Measurements from ENCODE around the gene B4GALT2. TPM values are rescaled to one million over a fixed set of nuclear protein-coding genes. Genes with fewer than 3 reads are reported as not detected.

B4GALT2 gene
- total and polyA plus RNA-seq, 2 of the 4 experiments (the other 2 are of a cell fraction): 52.3 to 60.8 TPM

- Histone ChIP-seq H2BK15ac (ENCODE audit: low read depth, low read length) (no peak overlapping the region), H4K8ac (ENCODE audit: low read depth in 2 of 2, low read length in 2 of 2) (no peak overlapping the region), H3K9me1 (ENCODE audit: insufficient read depth, low read length) (no peaks in the 10 kb centered on the region), H3K4me2 (ENCODE audit: low read depth, low read length) (no peak overlapping the region), H2AK5ac (ENCODE audit: low read depth, low read length) (no peak overlapping the region), H2BK5ac (ENCODE audit: low read depth, low read length, poor library complexity, severe bottlenecking) (no peak overlapping the region), H3K4me3 (ENCODE audit: insufficient read depth, low read depth, low read length) (no peak overlapping the region), H3K36me3 (ENCODE audit: control insufficient read depth, insufficient read depth, low read length) (peaks cover 5% of the 10 kb centered on the region; the same call in 1 of the 2 replicates), H3K18ac (ENCODE audit: low read depth, low read length) (no peak overlapping the region), H2AFZ (replicated peaks; ENCODE audit: low read length, poor library complexity) (no peak overlapping the region), H4K20me1 (ENCODE audit: insufficient read depth, low read length) (no peaks in the 10 kb centered on the region), H3K9me3 (ENCODE audit: control insufficient read depth, insufficient read depth, low read length) (no peaks in the 10 kb centered on the region), H3K79me1 (ENCODE audit: low read depth in 1 of 2, low read length in 2 of 2) (no peaks in the 10 kb centered on the region), H2AK9ac (replicated peaks; ENCODE audit: low read depth, low read length, poor library complexity) (no peak overlapping the region), H3K56ac (ENCODE audit: extremely low read depth, insufficient read depth, low read length) (no peak overlapping the region), H3K4me1 (ENCODE audit: control insufficient read depth, insufficient read depth, low read length) (no peaks in the 10 kb centered on the region), H3K4ac (ENCODE audit: low read depth, low read length) (no peak overlapping the region), H3K23ac (ENCODE audit: low read depth, low read length) (no peak overlapping the region), H2BK20ac (ENCODE audit: low read depth, low read length) (no peak overlapping the region), H2BK120ac (ENCODE audit: low read depth, low read length) (no peak overlapping the region), H3K9ac (ENCODE audit: low read depth, low read length) (no peak overlapping the region), H4K5ac (ENCODE audit: low read depth, low read length) (no peak overlapping the region), H3K27me3 (ENCODE audit: control insufficient read depth, insufficient read depth, low read length) (no peaks in the 10 kb centered on the region), H3K27ac (ENCODE audit: insufficient read depth, low read length) (no peak overlapping the region), H4K91ac (ENCODE audit: insufficient read depth, low read depth, low read length) (no peak overlapping the region), H3K14ac (replicated peaks; ENCODE audit: low read depth, low read length) (no peak overlapping the region)
- no TSS peak for BruUV-seq (replicated peaks)
- in situ Hi-C loops (cut with MboI; ENCODE audit: low sequenced_read_pairs) (loop anchor here (10.0 kb wide), 1 partner anchor 572 kb away; no protein-coding TSS in a partner anchor), dilution Hi-C loops (cut with HindIII; ENCODE audit: low sequenced_read_pairs, unreplicated experiment) (no loop called here), intact Hi-C loops (cut with micrococcal nuclease) (no loop called here)
- ATAC-seq (ENCODE audit: low read depth) (no peak), DNase-seq (no peak)
- 100% methylated on average over 1 of the region's 2 CpGs; no CpG with 5 or more reads in 1 of the 2 experiments for WGBS, 2 experiments (ENCODE audit: extremely low coverage in 2 of 2, insufficient read length in 1 of 2)
- CTCF ChIA-PET: no interaction called here
- TF ChIP-seq RAD21 (IDR thresholded peaks at IDR 0.05; ENCODE audit: low read length): no peak
- no peak for TF ChIP-seq CHD1 (IDR thresholded peaks at IDR 0.05; ENCODE audit: low read depth, low read length)
- TF ChIP-seq FOS (IDR thresholded peaks at IDR 0.05; ENCODE audit: low read depth, low read length): no peak
- no peak for TF ChIP-seq USF2 (IDR thresholded peaks at IDR 0.05; ENCODE audit: low read depth, low read length)
- no peak for TF ChIP-seq NFE2L2 (IDR thresholded peaks at IDR 0.05; ENCODE audit: low read depth, low read length)
- no peak for TF ChIP-seq MAFK (IDR thresholded peaks at IDR 0.05; ENCODE audit: low read depth, low read length)
- TF ChIP-seq ELK1 (IDR thresholded peaks at IDR 0.05; ENCODE audit: borderline replicate concordance, low read depth, low read length): no peak
- POLR2A ChIA-PET (ENCODE audit: unreplicated experiment): no interaction called here
These were observed 33.4 kb downstream of the B4GALT2 start for GRCh38 chr1:44012404-44012803.

Data from IMR-90 (cell line).